NCI-H748 (cell line): ENCODE data around the gene HDGFL3.

Experiments used
- DNase-seq: peaks from one replicate; lab custom pipeline; 2025; ENCODE audit not compliant: unreplicated experiment; lab: John Stamatoyannopoulos, UW

HDGFL3 gene

GRCh38 chr15:83132861-83133523 lies 74.6 kb downstream of the HDGFL3 start:
- DNase-seq: no peak

- DNase-seq: no peak
Observed at GRCh38 chr15:83129791-83130190, 77.8 kb downstream of the HDGFL3 start.

GRCh38 chr15:83127547-83128150 lies 80.0 kb downstream of the HDGFL3 start:
- DNase-seq: no peak

GRCh38 chr15:83123529-83123928 lies 84.1 kb downstream of the HDGFL3 start:
- no peak for DNase-seq

GRCh38 chr15:83119968-83120581 lies 87.5 kb downstream of the HDGFL3 start:
- DNase-seq: no peak

GRCh38 chr15:83118968-83119367 lies 88.7 kb downstream of the HDGFL3 start:
- DNase-seq: no peak

GRCh38 chr15:83118291-83118827 lies 89.3 kb downstream of the HDGFL3 start:
- no peak for DNase-seq

GRCh38 chr15:83115831-83116565 lies 91.6 kb downstream of the HDGFL3 start:
- DNase-seq: no peak

- no peak for DNase-seq
Observed at GRCh38 chr15:83115410-83115809, 92.2 kb downstream of the HDGFL3 start.

- DNase-seq: no peak
Observed at GRCh38 chr15:83114856-83115255, 92.8 kb downstream of the HDGFL3 start.

GRCh38 chr15:83113881-83114674 lies 93.5 kb downstream of the HDGFL3 start:
- no peak for DNase-seq

- no peak for DNase-seq
Observed at GRCh38 chr15:83112956-83113299, 94.7 kb downstream of the HDGFL3 start.

GRCh38 chr15:83112233-83112955 lies 95.2 kb downstream of the HDGFL3 start:
- DNase-seq: no peak

- DNase-seq: no peak
Observed at GRCh38 chr15:83111149-83111548, 96.5 kb downstream of the HDGFL3 start.

- DNase-seq: no peak
Observed at GRCh38 chr15:83110381-83110780, 97.2 kb downstream of the HDGFL3 start.

- no peak for DNase-seq
Observed at GRCh38 chr15:83109532-83109931, 98.1 kb downstream of the HDGFL3 start.

GRCh38 chr15:83108266-83109219 lies 99.1 kb downstream of the HDGFL3 start:
- no peak for DNase-seq

GRCh38 chr15:83107841-83108181 lies 99.8 kb downstream of the HDGFL3 start:
- no peak for DNase-seq
